Measurements from ENCODE around the gene ATAD3C. TPM values are rescaled to one million over a fixed set of nuclear protein-coding genes. Genes with fewer than 3 reads are reported as not detected.

The ATAD3C gene, protein sequence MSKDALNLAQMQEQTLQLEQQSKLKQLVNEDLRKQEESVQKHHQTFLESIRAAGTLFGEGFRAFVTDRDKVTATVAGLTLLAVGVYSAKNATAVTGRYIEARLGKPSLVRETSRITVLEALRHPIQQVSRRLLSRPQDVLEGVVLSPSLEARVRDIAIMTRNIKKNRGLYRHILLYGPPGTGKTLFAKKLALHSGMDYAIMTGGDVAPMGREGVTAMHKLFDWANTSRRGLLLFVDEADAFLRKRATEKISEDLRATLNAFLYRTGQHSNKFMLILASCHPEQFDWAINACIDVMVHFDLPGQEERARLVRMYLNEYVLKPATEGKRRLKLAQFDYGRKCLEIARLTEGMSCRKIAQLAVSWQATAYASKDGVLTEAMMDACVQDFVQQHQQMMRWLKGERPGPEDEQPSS
- total RNA-seq (2021; ENCODE audit: unreplicated experiment) (10.6 TPM), Bru-seq, nascent RNA (percentile 48 among the genes with signal in this experiment), BruChase-seq, experiment 1, labeled RNA remaining after a 2-hour chase (percentile 68 among the genes with signal in this experiment), BruChase-seq, experiment 2, labeled RNA remaining after a 6-hour chase (percentile 82 among the genes with signal in this experiment)
- polyA plus RNA-seq (2012; ENCODE audit: insufficient read length): 8.1 TPM
- long read RNA-seq, partial matches to known transcripts: 5 of 14 reads
- long read RNA-seq, other reads (novel, unspliced or antisense): 5 of 14 reads

DNA sequence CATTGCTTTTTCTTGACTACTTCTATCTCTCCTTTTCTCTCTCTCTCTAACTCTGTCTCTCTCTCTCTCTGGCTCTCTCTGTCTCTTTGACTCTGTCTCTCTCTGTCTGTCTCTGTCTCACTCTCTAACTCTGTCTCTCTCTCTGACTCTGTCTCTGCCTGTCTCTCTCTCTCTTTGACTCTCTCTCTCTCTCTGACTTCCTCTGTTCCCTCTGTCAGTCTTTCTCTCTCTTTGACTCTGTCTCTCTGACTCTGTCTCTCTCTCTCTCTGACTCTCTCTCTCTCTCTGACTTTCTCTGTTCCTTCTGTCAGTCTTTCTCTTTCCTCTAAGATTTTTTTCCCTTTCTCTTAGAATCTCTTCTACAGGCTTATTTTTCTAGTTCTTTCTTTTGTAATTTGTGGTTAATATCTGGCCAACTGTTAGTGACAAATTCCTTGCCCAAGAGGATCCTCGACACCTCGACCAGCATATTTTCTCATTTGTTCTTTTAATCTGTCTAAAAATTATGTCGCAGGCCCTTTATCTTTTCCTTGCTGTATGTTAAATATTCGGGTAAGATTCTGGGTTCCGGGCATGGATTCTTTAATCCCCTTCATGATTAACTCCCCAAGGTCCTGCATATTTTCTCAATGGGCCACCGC lies at the start of gene ATAD3C:
Gene ATAD3C (plus strand): TSS at position 591 of the 641 bp plus-strand sequence. CDS start 995 bp downstream, outside the sequence.
- intact Hi-C loops (cut with micrococcal nuclease; ENCODE audit: unreplicated experiment): no loop called here
- no peak for DNase-seq (ENCODE audit: low read depth, low spot score)
- no peaks in the 10 kb centered on the region for H3K9me3 ChIP-seq (ENCODE audit: control insufficient read depth, insufficient read depth, low read depth, low read length)
- no peaks in the 10 kb centered on the region for H3K4me1 ChIP-seq (ENCODE audit: control insufficient read depth, insufficient read depth, low read length)
- ATAC-seq: no peak
- H3K27me3 ChIP-seq (ENCODE audit: control insufficient read depth, insufficient read depth, low read length): no peaks in the 10 kb centered on the region
- no peak within 1 kb of the TSS for H3K4me3 ChIP-seq (ENCODE audit: low read depth in 2 of 2, low read length in 2 of 2)
- in situ Hi-C loops (cut with HindIII; ENCODE audit: low pct_unique_long_range_greater_than_20kb, low sequenced_read_pairs): no loop called here
- ChIA-PET CTCF (no interaction called here), POLR2A (no interaction called here)
- no peaks in the 10 kb centered on the region for H3K36me3 ChIP-seq (ENCODE audit: control insufficient read depth, insufficient read depth, low read length)
- TF ChIP-seq POLR2AphosphoS5 (IDR thresholded peaks at IDR 0.05; ENCODE audit: low read depth, low read length): no peak
- TF ChIP-seq, protein P1, sequence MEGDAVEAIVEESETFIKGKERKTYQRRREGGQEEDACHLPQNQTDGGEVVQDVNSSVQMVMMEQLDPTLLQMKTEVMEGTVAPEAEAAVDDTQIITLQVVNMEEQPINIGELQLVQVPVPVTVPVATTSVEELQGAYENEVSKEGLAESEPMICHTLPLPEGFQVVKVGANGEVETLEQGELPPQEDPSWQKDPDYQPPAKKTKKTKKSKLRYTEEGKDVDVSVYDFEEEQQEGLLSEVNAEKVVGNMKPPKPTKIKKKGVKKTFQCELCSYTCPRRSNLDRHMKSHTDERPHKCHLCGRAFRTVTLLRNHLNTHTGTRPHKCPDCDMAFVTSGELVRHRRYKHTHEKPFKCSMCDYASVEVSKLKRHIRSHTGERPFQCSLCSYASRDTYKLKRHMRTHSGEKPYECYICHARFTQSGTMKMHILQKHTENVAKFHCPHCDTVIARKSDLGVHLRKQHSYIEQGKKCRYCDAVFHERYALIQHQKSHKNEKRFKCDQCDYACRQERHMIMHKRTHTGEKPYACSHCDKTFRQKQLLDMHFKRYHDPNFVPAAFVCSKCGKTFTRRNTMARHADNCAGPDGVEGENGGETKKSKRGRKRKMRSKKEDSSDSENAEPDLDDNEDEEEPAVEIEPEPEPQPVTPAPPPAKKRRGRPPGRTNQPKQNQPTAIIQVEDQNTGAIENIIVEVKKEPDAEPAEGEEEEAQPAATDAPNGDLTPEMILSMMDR (IDR thresholded peaks at IDR 0.05): no peak
- no peak for TF ChIP-seq TCF7L2 (IDR thresholded peaks at IDR 0.05; ENCODE audit: low read depth, low read length)
- TF ChIP-seq SIN3A (IDR thresholded peaks at IDR 0.05; ENCODE audit: borderline replicate concordance, insufficient read depth, low read depth, low read length): no peak
- TF ChIP-seq, protein P2, sequence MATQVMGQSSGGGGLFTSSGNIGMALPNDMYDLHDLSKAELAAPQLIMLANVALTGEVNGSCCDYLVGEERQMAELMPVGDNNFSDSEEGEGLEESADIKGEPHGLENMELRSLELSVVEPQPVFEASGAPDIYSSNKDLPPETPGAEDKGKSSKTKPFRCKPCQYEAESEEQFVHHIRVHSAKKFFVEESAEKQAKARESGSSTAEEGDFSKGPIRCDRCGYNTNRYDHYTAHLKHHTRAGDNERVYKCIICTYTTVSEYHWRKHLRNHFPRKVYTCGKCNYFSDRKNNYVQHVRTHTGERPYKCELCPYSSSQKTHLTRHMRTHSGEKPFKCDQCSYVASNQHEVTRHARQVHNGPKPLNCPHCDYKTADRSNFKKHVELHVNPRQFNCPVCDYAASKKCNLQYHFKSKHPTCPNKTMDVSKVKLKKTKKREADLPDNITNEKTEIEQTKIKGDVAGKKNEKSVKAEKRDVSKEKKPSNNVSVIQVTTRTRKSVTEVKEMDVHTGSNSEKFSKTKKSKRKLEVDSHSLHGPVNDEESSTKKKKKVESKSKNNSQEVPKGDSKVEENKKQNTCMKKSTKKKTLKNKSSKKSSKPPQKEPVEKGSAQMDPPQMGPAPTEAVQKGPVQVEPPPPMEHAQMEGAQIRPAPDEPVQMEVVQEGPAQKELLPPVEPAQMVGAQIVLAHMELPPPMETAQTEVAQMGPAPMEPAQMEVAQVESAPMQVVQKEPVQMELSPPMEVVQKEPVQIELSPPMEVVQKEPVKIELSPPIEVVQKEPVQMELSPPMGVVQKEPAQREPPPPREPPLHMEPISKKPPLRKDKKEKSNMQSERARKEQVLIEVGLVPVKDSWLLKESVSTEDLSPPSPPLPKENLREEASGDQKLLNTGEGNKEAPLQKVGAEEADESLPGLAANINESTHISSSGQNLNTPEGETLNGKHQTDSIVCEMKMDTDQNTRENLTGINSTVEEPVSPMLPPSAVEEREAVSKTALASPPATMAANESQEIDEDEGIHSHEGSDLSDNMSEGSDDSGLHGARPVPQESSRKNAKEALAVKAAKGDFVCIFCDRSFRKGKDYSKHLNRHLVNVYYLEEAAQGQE (IDR thresholded peaks at IDR 0.05; ENCODE audit: insufficient read depth in 1 of 2, low read depth in 2 of 2, low read length in 1 of 2): no peak
- H3K27ac ChIP-seq (ENCODE audit: low read length): no peak within 1 kb of the TSS
- BruUV-seq (replicated peaks): no TSS peak

DNA sequence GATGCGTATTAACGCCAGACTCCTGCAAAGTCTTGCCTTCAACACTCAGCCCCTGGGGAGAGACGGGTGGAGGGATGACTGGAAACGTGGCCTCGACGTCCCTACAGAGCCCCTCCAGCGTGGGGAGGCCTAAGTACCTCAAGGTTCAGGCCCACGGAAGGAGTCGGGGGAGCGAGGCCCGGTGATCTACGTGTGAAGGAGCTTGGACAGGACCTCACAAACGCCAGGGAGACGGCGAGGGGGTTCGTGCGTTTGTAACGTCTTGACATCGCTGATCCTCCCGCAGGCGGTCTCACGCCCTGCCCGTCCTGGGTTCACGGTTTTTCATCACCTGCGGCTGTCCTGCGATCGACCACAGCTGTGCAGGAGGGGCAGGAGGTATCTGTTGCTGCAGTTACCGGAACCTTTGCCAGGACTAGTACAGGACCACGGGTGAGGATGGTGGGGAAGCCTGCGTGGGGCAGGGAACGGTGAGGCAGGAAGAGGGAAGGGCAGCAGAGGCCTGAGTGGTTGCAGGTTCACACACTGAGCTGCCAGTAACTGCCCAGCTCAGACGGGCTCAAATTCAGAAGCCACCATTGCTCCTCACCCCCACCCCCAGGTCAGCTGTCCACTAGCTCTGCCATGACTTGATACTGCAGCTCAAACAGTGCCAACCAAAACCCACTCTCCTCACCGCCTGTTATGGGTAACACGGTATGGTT lies 49.5 kb upstream of the ATAD3C start:
- POLR2A ChIA-PET: interaction anchor here (0.6 kb wide), 1 partner anchor 103 kb away, joined by 5 read pairs; no protein-coding TSS in a partner anchor
- CTCF ChIA-PET: no interaction called here
- in situ Hi-C loops (cut with HindIII; ENCODE audit: low pct_unique_long_range_greater_than_20kb, low sequenced_read_pairs) (no loop called here), intact Hi-C loops (cut with micrococcal nuclease; ENCODE audit: unreplicated experiment) (loop anchor here (5.0 kb wide), 1 partner anchor 37 kb away; the partner anchor contains the start of gene VWA1)
- Histone ChIP-seq H3K27me3 (ENCODE audit: control insufficient read depth, insufficient read depth, low read length) (no peaks in the 10 kb centered on the region), H3K9me3 (ENCODE audit: control insufficient read depth, insufficient read depth, low read depth, low read length) (no peaks in the 10 kb centered on the region), H3K4me3 (ENCODE audit: low read depth in 2 of 2, low read length in 2 of 2) (peak overlapping the region; percentile 93 to 94), H3K36me3 (ENCODE audit: control insufficient read depth, insufficient read depth, low read length) (peaks cover 7% of the 10 kb centered on the region), H3K4me1 (ENCODE audit: control insufficient read depth, insufficient read depth, low read length) (peaks cover 47% of the 10 kb centered on the region), H3K27ac (ENCODE audit: low read length) (peak overlapping the region; percentile 98)
- TF ChIP-seq POLR2AphosphoS5 (IDR thresholded peaks at IDR 0.05; ENCODE audit: low read depth, low read length) (peak; percentile 28), SIN3A (IDR thresholded peaks at IDR 0.05; ENCODE audit: borderline replicate concordance, insufficient read depth, low read depth, low read length) (no peak), TCF7L2 (IDR thresholded peaks at IDR 0.05; ENCODE audit: low read depth, low read length) (no peak)
- TF ChIP-seq, protein P1 (IDR thresholded peaks at IDR 0.05): no peak
- TF ChIP-seq, protein P2 (IDR thresholded peaks at IDR 0.05; ENCODE audit: insufficient read depth in 1 of 2, low read depth in 2 of 2, low read length in 1 of 2): no peak
- DNase-seq (ENCODE audit: low read depth, low spot score): no peak
- peak; percentile 0 for ATAC-seq
- BruUV-seq (replicated peaks): no TSS peak

All from Panc1 (cell line).